Measurements from ENCODE around the gene BEND5.

BEND5 gene

DNA sequence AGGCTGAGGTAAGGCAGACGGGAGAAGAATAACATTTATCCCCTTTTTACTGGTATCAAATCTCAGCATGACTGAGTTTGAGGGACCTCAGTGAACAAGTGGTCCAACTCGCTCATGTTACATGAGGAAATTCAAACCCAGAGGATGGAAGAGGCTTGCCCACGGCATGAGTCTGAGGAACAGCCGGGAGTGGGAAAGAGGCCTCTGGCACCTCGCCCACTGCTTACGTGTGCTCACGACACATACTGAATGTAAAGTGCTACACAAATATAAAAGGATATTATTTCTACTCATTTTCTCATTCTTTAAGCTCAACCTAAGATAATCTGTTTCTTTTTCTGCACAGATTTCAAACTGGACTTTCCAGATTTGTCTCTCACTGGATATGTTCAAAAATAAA is 14.7 kb downstream of the BEND5 start:
- no peak for DNase-seq (ENCODE audit: low read depth in 2 of 2)

DNA sequence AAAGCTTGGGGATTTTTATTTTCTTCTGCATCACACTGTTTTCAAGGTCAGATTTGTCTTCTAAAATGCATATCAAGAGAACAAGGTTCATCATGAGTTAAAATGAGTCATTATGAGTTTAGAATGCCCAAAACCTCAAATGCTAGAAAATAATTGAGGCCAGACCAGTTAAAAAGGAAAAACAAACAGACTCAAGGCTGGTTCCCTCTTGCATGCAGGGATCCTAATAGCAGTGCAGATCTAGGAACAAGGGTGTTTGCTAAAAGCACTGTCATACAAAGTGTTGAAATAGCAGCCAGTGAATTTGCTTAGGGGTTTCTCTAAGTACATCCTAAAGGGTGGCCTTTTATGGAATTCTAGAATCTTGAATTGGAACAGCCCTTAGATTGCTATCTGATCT is 15.3 kb downstream of the BEND5 start:
- no peak for DNase-seq (ENCODE audit: low read depth in 2 of 2)

- DNase-seq (ENCODE audit: low read depth in 2 of 2), result no peak
Observed at GRCh38 chr1:48760857-48761256, 15.8 kb downstream of the BEND5 start.

GRCh38 chr1:48758976-48759375 is 17.7 kb downstream of the BEND5 start:
- no peak for DNase-seq (ENCODE audit: low read depth in 2 of 2)

DNA sequence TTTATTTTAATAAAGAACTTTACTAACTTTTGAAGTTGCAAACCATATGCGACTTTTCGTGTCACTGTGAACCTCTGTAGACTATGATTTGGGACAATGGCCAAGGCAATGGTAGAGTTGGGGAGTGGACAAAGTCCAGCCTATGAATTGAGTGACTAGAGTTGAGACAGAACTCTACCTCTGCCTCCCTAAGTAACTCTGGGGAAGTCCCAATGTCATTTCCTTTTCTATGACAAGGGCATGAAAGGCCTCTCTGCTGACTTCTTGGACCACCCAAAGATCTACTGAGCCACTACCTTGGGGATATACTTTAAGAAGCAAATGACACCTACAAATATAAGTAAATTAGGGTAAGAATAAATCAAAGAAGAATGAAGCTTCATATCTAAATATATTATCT is 19.3 kb downstream of the BEND5 start:
- no peak for DNase-seq (ENCODE audit: low read depth in 2 of 2)

DNA sequence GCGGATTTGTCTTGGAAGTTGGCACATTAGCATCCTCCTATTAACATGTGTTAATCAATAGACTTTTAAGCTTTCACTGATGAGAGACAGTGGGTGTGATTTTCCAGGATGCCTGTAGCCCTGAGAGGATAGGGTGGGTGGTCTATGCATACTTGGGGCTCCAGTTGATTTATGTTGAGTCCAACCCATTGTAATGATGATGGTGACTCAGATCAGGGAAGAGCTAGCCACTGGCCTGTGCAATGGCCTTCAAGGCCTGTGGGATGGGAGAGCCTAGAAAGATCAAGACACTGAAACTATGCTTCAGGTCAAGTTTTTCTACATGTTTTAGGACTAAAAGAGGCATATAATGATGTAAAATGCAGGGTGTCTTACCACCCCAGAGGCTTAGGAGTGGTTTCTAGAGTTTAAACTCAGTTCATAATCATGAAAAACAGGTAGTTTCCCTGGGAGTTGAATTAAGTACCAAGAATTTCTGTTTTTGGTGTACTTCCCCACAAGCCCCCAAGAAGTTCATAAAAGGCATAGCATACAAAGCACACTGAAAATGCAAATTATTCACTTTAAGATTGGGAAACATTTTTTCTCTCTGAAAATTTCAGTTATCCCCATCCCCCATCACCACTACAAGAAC is 19.9 kb downstream of the BEND5 start:
- DNase-seq (ENCODE audit: low read depth in 2 of 2), result no peak

GRCh38 chr1:48753293-48753692 is 23.4 kb downstream of the BEND5 start:
- DNase-seq (ENCODE audit: low read depth in 2 of 2), result no peak

GRCh38 chr1:48750109-48750508 is 26.6 kb downstream of the BEND5 start:
- DNase-seq (ENCODE audit: low read depth in 2 of 2), result no peak

DNA sequence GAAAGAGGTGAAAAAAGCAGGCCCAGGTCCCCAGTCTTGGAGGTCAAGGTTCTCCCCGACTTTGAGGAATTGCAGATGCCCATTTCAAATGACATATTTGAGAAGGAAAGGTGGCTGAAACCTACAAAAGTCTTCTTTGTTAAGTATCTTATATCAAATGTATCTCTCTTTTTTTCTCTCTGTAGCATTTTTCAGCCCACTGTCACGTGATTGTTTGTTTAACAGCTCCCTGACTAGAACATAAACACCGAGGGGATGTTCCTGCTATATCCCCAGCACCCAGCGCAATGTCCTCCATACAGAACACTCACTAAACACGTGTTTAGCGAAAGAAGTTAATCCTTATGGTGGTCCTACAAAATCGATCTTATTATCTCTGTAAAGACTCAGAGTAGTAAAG is 27.6 kb downstream of the BEND5 start:
- DNase-seq (ENCODE audit: low read depth in 2 of 2), result no peak

DNA sequence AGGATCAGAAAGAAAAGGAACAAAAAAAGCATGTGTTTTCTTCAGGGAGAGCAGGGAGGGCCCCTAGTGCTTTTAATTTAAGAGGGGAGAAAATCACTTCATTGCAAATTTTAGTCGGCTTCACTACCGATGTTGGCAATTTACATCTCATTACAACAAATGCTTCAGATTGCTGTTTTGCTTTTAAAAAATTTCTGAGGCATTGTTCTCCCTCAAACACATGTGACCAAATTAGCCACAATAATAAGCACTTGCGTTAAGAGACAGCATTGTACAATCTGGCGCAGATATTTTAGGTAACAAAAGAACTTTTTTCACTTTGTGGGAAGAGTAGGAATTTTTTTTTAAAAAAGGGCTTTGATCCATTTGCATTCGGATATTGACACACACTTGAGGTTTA is 29.8 kb downstream of the BEND5 start:
- DNase-seq (ENCODE audit: low read depth in 2 of 2), result no peak

DNA sequence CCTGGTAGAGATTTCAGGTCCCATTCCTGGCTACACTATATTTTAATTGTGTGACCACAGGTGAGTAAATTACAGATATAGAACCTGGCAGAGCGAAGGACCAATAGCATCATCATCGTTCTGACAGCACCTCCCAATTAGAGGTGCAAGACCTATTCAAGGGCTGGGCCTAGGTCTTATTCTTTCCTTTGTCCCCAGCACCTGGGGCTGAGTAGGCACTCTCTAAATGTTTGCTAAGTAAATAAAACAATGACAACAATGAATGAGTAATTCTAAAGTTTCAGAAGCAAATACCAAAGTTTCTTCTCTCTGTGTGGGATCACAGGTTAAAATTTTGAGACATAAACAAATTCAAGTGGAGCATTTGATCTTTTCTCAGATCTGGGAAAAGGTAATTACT is 32.7 kb downstream of the BEND5 start:
- DNase-seq (ENCODE audit: low read depth in 2 of 2), result no peak

GRCh38 chr1:48743480-48743879 is 33.2 kb downstream of the BEND5 start:
- DNase-seq (ENCODE audit: low read depth in 2 of 2), result no peak

- DNase-seq (ENCODE audit: low read depth in 2 of 2), result no peak
Observed at GRCh38 chr1:48741380-48741779, 35.3 kb downstream of the BEND5 start.

GRCh38 chr1:48740621-48741020 is 36.1 kb downstream of the BEND5 start:
- DNase-seq (ENCODE audit: low read depth in 2 of 2), result no peak

DNA sequence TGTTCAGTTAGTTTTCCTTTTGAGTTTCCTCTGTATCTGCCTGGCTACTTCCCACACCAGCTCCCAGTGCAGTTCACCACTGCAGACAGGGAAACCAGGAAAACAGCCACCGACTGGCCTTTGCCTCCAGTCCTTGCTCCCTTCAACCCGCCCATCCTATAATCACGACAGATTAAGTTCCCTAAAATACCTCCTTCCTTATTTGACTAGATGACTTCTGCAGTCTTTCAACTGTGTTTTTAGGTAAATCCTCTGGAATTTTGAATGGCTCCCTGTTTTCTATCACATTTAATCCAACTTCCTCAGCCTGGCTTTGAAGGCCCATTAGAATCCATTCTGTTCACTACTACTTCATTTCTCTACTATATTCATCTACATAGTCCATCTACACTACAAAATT is 37.6 kb downstream of the BEND5 start:
- DNase-seq (ENCODE audit: low read depth in 2 of 2), result no peak

DNA sequence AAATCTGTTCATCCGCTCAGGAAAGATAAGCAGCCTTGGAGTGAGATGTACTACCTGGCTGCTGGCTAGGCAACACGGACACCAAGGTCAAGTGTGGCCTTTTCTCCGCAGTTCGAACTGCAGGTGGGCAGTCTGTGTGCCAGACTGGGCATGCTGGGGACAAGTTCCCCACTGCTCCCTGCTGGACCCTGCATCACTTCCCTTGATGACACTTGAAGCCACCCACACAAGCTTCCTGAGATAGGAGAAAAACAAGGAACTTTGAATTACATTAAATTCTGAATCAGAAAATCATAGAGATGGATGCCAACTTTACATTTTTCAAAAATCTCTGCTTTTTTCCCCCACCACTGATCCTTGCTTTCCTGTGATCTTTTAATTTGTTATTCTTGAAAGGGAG is 38.3 kb downstream of the BEND5 start:
- DNase-seq (ENCODE audit: low read depth in 2 of 2), result no peak

DNA sequence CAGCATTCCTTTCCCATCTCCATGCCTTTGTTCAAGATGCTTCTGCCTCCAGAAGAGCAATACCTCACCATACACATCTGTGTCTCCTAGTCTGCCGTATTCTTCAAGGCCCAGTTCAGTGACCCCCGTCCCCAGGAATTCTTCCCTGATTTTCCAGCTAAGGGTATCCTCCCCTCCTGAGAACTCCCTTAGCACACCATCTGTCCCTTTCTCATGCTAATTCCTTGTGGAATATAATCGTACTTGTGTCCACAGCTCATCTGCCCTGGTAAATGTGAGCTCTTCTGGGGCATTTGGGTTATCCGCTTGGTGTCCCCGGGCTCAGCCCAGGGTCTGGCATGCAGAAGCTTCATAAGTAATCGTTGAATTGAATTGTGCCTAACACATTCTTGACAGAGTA is 40.9 kb downstream of the BEND5 start:
- DNase-seq (ENCODE audit: low read depth in 2 of 2), result no peak

- no peak for DNase-seq (ENCODE audit: low read depth in 2 of 2)
Observed at GRCh38 chr1:48730164-48730910, 46.4 kb downstream of the BEND5 start.

GRCh38 chr1:48728584-48728983 is 48.1 kb downstream of the BEND5 start:
- no peak for DNase-seq (ENCODE audit: low read depth in 2 of 2)

- DNase-seq (ENCODE audit: low read depth in 2 of 2), result no peak
Observed at GRCh38 chr1:48726557-48727215, 50.0 kb downstream of the BEND5 start.

DNA sequence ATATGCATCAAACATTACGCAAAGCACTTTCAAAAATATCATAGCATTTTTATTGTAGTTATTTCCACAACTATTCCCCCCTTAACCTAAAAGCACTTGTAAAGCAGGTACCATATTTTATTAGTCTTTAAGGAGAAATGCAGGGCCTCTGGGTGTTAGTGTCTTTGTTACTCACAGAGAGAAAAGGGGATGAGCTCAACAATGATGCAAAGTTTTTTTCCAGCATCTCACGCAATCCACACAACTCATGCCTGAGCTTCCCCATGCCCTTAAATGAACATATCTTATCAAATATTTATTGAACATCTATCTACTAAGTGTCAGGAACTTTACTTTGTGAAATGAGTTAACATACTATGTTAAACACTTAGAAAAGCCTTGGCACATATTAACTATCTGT is 50.6 kb downstream of the BEND5 start:
- DNase-seq (ENCODE audit: low read depth in 2 of 2), result no peak

- no peak for DNase-seq (ENCODE audit: low read depth in 2 of 2)
Observed at GRCh38 chr1:48725341-48726046, 51.2 kb downstream of the BEND5 start.

GRCh38 chr1:48720929-48721328 is 55.8 kb downstream of the BEND5 start:
- DNase-seq (ENCODE audit: low read depth in 2 of 2), result no peak
